Sigmoid colon (tissue), 7 donors: Measurements from ENCODE around the gene SLC22A4. TPM values are rescaled to one million over a fixed set of nuclear protein-coding genes. Genes with fewer than 3 reads are reported as not detected.
A peak's percentile ranks its signal among the peaks of the same experiment; 100 is the strongest.

ENCODE experiments used
- DNase-seq: peaks from one replicate; pipeline ENCODE4 v3.0.0-alpha.2; 2019
- H3K27ac ChIP-seq, 4 donors: fragments of 200-600 bp; sonication (generic); one replicate each; pipeline ENCODE4 v1.5.1; 2016 to 2019; ENCODE audit warnings: mild to moderate bottlenecking in 1 of 4
- H3K27me3 ChIP-seq, 3 donors: fragments of 200-600 bp; sonication (generic); one replicate each; pipeline ENCODE4 v1.5.1; 2019; ENCODE audit warnings: mild to moderate bottlenecking in 1 of 3
- H3K36me3 ChIP-seq, 4 donors: fragments of 200-600 bp; sonication (generic); one replicate each; pipeline ENCODE4 v1.5.1; 2016 to 2019
- H3K4me1 ChIP-seq, 4 donors: fragments of 200-600 bp; sonication (generic); one replicate each; pipeline ENCODE4 v1.5.1; 2017 to 2019
- H3K4me3 ChIP-seq, 4 donors: fragments of 200-600 bp; sonication (generic); one replicate each; pipeline ENCODE4 v1.5.1; 2017 to 2019; ENCODE audit warnings: mild to moderate bottlenecking in 2 of 4, moderate library complexity in 1 of 4
- H3K9me3 ChIP-seq, 4 donors: fragments of 200-600 bp in 3 of 4; sonication (generic) in 3 of 4; one replicate each; pipeline versions ENCODE4 v1.5.1 to v1.6.1; 2013 to 2019
- EP300 ChIP-seq, 4 donors: sonication (generic); formaldehyde crosslinking; IDR thresholded peaks; one replicate each; pipeline ENCODE4 v1.6.1; 2017; ENCODE audit warnings: antibody characterized with exemption in 4 of 4
- POLR2A ChIP-seq, 2 donors: fragments of 450-650 bp; IDR thresholded peaks; one replicate each; pipeline ENCODE4 v1.6.1; 2016; ENCODE audit warnings: antibody characterized with exemption in 2 of 2, mild to moderate bottlenecking in 2 of 2, moderate library complexity in 2 of 2
- POLR2AphosphoS5 ChIP-seq, 4 donors: sonication (generic); formaldehyde crosslinking; IDR thresholded peaks; one replicate each; pipeline ENCODE4 v1.6.1; 2017; ENCODE audit warnings: antibody characterized with exemption in 4 of 4
- WGBS, 2 donors: extraction: QIAGEN DNeasy Blood & Tissue Kit; methylation state at CpG; one replicate each; pipeline ENCODE4 v1.1.7; 2013; 5-methylcytosine and 5-hydroxymethylcytosine counted together
- intact Hi-C: fragments of 100-400 bp; cut with DNase I; formaldehyde crosslinking; loops from one replicate; pipeline ENCODE4 v1.15.1; 2023
- polyA plus RNA-seq, 3 donors: library from polyadenylated mRNA; stranded (reverse); fragments of 200-250 nt; gene quantifications; one replicate each; pipeline ENCODE4 v1.2.3, GENCODE V29; 2013
- total RNA-seq, 4 donors: library from RNA; depleted of rRNA; stranded (reverse); fragments of >200 nt; gene quantifications; one replicate each; pipeline ENCODE4 v1.1.0, GENCODE V29; 2016
- TF ChIP-seq, protein P1 (sequence below), 4 experiments: fragments of 450-650 bp in 3 of 4; fragments of 200-600 bp in 1 of 4; IDR thresholded peaks; one replicate each; pipeline ENCODE4 v1.5.1; 2016 to 2019; ENCODE audit warnings: antibody characterized with exemption in 4 of 4, mild to moderate bottlenecking in 3 of 4, moderate library complexity in 2 of 4
- donor health status: healthy with polysubstance abuse.
- donor health status: Bipolar disorder and iron deficiency.
- donor health status: healthy.

SLC22A4 gene
- total and polyA plus RNA-seq, 7 donors: 0.49 to 3.4 (median 0.83) TPM

DNA sequence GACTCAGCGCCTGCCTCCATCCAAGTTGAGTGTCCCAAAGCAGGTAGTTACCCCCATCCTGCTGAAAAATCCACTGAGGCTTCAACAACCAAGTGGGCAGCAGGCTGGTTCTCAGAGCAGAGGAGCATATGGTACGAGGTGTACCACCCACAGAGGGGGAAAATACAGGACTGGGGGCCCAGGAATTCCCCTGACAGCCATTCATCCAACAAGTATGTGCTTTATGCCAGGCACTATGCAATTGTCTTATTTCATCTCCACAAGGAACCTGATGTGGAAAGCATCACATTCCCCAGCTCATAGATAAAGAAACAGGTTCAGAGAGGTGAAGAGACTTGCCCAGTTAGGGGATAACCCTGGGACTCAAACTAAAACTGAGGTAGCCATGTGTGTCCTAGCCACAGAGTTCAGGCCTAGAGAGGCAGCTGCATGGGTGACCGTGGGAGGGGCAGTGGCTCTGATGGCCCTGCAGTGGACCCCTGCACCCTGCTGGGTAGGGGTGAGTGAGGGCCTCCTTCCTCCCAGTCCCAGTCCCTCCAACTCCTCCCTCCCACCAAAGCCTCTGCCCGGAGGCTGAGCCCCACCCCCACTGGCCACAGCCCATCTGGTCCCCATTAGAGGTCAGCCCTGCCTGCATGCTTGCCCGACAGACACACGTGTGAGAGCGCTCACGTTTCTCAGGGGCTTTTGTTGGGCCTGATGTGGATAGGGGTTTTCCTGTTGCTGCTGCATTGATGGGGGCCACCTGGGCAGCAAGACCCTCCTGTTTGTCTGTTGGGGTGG, 25.2 kb upstream of the SLC22A4 start:
- WGBS, 2 donors: 73 to 83% methylated on average over 8 of the region's 8 CpGs
- H3K36me3 ChIP-seq: peaks cover 19 to 71% (median 26%) of the 10 kb centered on the region in 4 donors
- no peaks in the 10 kb centered on the region for H3K27me3 ChIP-seq
- DNase-seq: no peak
- H3K9me3 ChIP-seq: no peaks in the 10 kb centered on the region
- TF ChIP-seq POLR2A (IDR thresholded peaks at IDR 0.05) (no peak), EP300 (IDR thresholded peaks at IDR 0.05) (no peak), POLR2AphosphoS5 (IDR thresholded peaks at IDR 0.05) (no peak)
- TF ChIP-seq, protein P1, sequence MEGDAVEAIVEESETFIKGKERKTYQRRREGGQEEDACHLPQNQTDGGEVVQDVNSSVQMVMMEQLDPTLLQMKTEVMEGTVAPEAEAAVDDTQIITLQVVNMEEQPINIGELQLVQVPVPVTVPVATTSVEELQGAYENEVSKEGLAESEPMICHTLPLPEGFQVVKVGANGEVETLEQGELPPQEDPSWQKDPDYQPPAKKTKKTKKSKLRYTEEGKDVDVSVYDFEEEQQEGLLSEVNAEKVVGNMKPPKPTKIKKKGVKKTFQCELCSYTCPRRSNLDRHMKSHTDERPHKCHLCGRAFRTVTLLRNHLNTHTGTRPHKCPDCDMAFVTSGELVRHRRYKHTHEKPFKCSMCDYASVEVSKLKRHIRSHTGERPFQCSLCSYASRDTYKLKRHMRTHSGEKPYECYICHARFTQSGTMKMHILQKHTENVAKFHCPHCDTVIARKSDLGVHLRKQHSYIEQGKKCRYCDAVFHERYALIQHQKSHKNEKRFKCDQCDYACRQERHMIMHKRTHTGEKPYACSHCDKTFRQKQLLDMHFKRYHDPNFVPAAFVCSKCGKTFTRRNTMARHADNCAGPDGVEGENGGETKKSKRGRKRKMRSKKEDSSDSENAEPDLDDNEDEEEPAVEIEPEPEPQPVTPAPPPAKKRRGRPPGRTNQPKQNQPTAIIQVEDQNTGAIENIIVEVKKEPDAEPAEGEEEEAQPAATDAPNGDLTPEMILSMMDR (IDR thresholded peaks at IDR 0.05): no peak
- H3K27ac ChIP-seq: peak overlapping the region; percentile 97 to 99 (median 98)
- intact Hi-C loops: loop anchor here (10.0 kb wide), 1 partner anchor 226 kb away; the partner anchor contains the start of gene IRF1
- H3K4me3 ChIP-seq: no peak overlapping the region
- H3K4me1 ChIP-seq: peaks cover 0 to 84% (median 79%) of the 10 kb centered on the region in 4 donors

DNA sequence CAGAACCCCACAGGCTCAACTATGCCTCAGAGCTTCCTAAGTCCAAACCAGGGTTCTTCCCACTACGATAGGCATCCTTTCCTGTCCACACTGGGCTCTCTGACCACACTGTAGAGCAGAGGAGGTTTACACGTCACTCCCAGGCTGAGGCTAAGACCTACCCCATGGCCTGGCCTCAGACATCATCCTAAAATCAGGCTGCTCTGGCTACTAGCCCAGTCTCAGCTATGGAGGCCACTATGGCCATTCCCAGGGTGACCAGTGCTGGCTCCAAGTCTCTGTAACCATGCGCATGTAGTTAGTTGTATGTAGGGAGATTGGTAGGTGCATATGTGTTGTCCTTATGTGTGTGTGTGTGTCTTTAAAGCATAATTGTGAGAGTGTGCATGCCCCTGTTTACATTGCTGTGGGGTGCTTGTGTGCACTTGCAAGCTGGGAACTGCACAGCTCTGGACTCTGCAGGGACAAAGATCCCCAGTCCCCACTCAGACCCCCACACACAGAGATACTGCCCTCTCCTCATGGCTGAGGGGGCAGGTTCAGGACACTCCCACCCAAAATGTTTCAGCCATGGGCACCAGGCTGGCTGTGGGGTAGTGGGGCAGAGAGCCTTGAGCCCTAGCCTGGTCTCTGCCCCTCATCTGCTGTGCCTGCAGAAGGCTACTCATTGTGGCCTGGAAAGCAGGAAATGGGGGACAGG, 24.4 kb upstream of the SLC22A4 start:
- H3K9me3 ChIP-seq: no peaks in the 10 kb centered on the region
- DNase-seq: no peak
- intact Hi-C loops: loop anchor here (5.0 to 10.0 kb wide), 2 partner anchors 93 to 225 kb away; partner anchors contain the start of gene IRF1
- H3K36me3 ChIP-seq: peaks cover 19 to 74% (median 26%) of the 10 kb centered on the region in 4 donors
- 90 to 91% methylated on average over 3 of the region's 3 CpGs for WGBS, 2 donors
- peaks cover 0 to 76% (median 71%) of the 10 kb centered on the region in 4 donors for H3K4me1 ChIP-seq
- H3K4me3 ChIP-seq: no peak overlapping the region
- TF ChIP-seq POLR2AphosphoS5 (IDR thresholded peaks at IDR 0.05) (peak in 1 of 4 donors; percentile 5), EP300 (IDR thresholded peaks at IDR 0.05) (no peak), POLR2A (IDR thresholded peaks at IDR 0.05) (no peak)
- TF ChIP-seq, protein P1 (IDR thresholded peaks at IDR 0.05): no peak
- peak overlapping the region; percentile 97 to 99 (median 98) for H3K27ac ChIP-seq
- H3K27me3 ChIP-seq: no peaks in the 10 kb centered on the region

DNA sequence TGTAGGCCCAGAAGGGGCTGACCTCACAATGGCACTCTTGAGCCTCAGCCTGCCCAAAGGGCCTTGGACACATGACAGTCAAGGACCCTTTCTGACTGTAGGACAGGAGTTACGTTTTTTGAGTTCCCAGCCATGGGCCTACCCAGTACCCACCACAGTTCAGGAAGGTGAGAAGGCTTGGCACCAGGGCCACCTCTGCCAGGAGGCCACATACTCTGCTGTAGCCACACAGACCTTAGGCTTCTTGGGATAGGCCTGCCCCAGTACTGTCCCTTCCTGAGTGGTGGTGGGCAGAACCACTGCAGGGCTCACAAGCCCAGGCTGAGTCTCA, 23.9 kb upstream of the SLC22A4 start:
- Histone ChIP-seq H3K36me3 (peaks cover 19 to 74% (median 26%) of the 10 kb centered on the region in 4 donors), H3K27me3 (no peaks in the 10 kb centered on the region), H3K4me1 (peaks cover 0 to 71% (median 66%) of the 10 kb centered on the region in 4 donors), H3K9me3 (no peaks in the 10 kb centered on the region), H3K27ac (peak overlapping the region; percentile 37 to 99 (median 98)), H3K4me3 (no peak overlapping the region)
- WGBS, 2 donors: 87 to 93% methylated on average over 1 of the region's 1 CpG
- TF ChIP-seq EP300 (IDR thresholded peaks at IDR 0.05): no peak
- TF ChIP-seq POLR2AphosphoS5 (IDR thresholded peaks at IDR 0.05): no peak
- TF ChIP-seq POLR2A (IDR thresholded peaks at IDR 0.05): no peak
- TF ChIP-seq, protein P1 (IDR thresholded peaks at IDR 0.05): no peak
- no peak for DNase-seq
- intact Hi-C loops: loop anchor here (5.0 kb wide), 1 partner anchor 92 kb away; no protein-coding TSS in a partner anchor

DNA sequence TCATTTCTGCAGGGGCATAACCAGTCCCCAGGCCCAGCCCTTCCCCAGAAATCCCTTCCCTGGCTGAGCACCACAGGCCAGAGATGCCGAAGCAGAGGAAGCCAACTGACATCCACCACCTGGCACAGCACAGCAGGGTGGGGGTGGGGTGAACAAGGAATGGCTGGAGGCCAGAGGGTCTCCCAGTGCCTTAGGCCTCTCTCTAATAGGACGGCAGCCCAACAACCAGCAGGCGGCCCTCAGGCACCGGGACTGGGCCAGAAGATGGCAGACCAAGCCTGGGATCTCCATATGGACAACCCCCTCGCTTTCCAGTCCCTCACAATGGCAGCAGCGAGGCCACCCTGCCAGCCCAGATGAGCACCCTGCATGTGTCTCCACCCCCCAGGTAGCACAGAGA, 23.5 kb upstream of the SLC22A4 start:
- 88 to 92% methylated on average over 6 of the region's 6 CpGs for WGBS, 2 donors
- Histone ChIP-seq H3K27me3 (no peaks in the 10 kb centered on the region), H3K4me3 (no peak overlapping the region), H3K27ac (peak overlapping the region; percentile 29 to 99 (median 68)), H3K4me1 (peaks cover 0 to 67% (median 62%) of the 10 kb centered on the region in 4 donors), H3K36me3 (peaks cover 19 to 74% (median 26%) of the 10 kb centered on the region in 4 donors), H3K9me3 (no peaks in the 10 kb centered on the region)
- DNase-seq: no peak
- intact Hi-C loops: loop anchor here (5.0 kb wide), 1 partner anchor 92 kb away; no protein-coding TSS in a partner anchor
- TF ChIP-seq, protein P1 (IDR thresholded peaks at IDR 0.05): no peak
